NCI-H1694 (cell line): ENCODE data around the gene FASTK.

Source experiments
- DNase-seq: peaks from one replicate; lab custom pipeline; 2025; lab: John Stamatoyannopoulos, UW

The FASTK gene

DNA sequence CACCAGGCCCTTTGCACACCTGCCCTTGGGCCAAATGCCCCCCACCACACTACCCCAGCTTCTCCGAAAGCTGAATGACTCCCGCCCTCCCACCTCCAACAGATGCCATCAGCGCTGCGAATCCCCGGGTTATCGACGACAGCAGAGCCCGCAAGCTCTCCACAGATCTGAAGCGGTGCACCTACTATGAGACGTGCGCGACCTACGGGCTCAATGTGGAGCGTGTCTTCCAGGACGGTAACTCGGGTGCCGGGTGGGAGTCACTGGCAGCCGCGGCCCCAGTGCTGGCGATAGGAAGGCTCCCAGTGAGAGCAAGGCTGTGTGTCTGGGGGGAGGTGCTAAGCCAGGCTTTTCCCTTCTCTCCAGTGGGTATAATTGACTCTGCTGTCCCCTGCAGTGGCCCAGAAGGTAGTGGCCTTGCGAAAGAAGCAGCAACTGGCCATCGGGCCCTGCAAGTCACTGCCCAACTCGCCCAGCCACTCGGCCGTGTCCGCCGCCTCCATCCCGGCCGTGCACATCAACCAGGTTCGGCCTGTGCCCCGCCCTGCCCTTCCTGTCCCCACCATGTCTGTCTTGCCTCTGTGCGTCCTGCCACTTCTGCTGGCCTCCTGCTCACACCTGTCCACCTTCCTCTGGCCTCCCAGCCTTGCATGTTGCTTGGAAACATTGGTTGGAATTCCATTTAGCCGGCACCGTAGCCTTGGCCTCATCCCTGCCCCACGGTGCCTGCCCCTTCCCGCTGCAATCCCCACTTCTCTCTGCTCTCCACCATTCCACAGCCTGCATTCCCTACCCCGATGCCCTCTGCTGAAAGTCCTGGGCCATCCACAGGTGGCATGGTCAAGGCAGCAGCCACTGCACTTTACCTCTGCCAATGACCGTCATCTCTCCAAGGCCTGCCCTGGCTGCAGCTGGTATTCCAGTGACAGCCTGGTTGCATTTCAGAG, 37.8 kb upstream of the FASTK start:
- DNase-seq = no peak

DNA sequence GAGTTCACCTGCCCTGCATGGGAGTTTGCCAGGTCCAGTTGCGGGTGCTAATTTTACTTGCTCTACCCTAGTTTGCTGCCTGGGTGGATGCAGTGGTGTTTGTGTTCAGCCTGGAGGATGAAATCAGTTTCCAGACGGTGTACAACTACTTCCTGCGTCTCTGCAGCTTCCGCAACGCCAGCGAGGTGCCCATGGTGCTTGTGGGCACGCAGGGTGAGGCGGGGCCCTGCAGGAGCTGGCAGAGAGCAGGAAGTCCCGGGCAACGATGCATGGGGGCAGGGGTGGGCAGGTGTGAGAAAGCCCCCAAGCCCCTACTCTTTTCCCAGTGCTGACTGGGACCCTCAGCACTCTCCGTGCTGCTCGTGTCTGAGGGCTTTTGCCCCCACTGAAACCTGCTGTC, 37.0 kb upstream of the FASTK start:
- no peak for DNase-seq

DNA sequence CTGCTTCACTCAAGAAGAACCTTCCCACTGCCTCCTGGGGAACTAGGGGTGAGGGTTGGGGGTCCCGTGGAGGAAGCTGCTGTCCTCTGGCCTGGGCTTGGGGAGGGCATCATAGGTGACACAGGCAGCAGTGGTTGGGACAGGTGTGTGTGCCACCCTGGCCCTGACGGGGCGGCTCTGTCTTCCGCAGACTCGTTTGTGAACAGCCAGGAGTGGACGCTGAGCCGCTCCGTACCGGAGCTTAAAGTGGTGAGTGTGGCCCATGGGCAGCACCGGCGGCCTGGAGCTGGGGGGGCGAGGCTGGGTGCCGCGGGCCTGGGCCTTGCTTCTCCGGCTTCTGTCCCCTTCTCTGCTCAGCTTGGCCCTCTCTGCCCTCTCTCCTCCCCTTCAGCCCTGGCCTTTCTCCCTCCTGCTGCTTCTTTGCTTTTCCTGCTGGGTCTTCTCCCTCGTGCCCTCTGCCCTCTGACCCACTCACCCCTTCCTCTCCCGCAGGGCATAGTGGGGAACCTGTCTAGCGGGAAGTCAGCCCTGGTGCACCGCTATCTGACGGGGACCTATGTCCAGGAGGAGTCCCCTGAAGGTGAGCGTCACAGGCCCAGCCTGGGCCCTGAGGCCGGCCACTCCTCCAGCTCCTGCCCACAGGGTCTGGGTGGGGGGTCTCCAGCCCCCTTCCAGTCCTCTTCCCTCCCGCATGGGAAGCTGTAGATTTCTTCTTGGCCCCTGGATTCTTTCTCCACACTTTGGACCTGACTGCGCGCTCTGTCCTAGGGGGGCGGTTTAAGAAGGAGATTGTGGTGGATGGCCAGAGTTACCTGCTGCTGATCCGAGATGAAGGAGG, 36.2 kb upstream of the FASTK start:
- no peak for DNase-seq

DNA sequence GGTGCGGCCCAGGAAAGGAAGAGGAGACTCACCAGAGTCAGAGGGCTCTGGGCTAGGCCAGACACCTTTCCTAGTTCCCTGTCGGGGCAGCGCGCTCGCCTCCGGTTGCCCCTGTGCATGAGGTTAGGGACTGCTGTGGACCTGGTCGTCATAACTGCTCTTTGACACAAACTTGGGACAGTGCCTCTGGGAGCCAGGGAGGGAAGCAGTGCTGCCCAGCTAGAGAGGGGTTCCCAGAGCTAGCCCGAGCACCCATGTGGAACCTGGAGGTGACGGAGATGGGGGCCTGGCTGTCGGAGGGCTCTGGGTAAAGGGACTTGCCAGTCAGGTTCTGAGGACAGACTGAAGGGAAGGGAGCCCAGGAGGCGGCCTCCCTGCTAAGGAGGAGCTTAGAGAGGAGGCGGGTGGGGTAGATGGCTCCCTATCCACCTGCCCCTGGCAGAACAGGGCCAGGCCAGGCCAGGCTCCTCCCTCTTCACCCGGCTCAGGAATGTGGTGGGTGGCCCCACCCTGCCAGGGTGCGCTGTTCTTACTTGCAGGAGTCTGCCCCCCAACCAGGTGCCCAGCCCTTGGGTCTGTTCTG, 35.3 kb upstream of the FASTK start:
- no peak for DNase-seq

DNA sequence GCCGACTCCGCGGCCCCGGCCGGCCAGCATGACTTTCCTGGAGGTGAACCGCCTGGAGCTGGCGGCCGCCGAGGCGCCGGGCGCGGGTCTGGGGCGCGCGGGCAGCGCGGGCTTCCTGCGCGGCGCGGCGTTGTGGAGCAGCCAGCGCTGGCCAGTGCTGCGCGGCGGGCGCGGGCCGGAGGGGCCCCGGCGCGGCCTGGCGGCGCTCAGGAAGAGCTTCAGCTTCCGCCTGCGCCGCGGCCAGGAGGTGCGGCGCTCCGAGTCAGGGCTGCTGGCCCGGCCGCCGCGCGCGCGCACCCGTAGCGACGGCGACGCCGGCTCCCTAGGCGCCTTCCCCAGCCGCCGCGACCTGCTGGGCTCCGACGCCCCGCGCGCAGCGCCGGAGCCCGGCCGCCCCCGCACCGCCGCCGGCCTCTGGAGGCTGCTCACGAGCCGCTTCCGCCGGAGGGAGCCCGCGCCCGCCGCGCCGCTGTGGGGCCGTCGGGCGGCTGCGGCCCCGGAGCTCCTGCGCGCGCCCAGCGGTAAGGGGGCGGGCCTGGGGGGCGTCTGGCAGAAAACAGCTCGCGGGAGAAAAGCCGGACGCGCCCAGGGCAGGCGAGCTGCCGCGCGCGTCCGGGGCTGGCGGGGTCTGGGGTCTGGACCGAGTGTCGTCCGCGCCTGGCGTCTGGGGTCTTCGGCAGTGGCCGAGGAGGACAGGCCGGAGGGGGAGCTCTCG, 34.7 kb upstream of the FASTK start:
- no peak for DNase-seq

DNA sequence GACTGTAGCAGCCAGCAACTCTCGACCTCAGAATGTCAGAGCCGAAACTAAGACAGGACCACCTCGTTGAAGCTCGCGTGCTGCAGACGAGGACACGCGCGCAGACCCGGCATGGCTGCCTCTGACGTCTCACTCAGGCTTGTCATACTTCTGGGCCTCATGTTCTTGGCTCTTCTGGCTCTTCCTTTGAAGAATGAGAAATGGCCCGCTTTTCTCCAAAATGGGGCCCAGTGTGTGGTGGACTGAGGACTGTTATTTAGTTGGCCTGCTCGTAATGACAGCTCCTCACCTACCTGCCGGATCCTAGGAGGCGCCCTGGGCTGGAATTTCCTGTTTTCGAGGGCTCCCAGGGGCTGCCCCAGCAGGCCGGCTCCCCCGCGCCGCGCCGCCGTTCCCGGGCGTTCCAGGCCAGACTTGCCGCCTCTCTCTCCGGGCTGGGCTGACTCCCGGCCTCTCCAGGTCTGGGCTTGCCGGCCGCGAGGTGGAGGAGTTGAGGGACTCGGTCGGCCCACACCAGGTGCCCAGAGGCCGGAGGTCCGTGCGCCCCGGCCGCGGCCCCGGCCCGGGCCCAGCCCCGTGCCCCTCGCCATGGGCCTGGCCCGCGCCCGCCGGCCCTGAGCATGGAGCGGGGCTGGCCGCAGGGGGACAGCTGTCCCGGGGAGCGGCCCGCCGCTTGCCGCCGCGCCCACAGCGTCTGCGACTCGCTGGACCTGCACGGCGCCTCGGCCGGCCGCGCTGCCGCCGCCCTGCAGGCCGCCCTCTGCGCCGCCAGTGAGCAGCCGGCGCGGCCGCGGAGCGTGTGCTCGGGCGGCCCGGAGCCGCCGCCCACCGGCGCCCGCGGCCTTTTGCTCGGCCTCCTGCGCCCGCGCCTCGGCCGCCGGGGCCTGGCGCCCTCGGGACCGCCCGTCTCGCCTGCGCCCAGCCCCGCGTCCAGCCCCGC, 33.8 kb upstream of the FASTK start:
- DNase-seq = no peak

DNA sequence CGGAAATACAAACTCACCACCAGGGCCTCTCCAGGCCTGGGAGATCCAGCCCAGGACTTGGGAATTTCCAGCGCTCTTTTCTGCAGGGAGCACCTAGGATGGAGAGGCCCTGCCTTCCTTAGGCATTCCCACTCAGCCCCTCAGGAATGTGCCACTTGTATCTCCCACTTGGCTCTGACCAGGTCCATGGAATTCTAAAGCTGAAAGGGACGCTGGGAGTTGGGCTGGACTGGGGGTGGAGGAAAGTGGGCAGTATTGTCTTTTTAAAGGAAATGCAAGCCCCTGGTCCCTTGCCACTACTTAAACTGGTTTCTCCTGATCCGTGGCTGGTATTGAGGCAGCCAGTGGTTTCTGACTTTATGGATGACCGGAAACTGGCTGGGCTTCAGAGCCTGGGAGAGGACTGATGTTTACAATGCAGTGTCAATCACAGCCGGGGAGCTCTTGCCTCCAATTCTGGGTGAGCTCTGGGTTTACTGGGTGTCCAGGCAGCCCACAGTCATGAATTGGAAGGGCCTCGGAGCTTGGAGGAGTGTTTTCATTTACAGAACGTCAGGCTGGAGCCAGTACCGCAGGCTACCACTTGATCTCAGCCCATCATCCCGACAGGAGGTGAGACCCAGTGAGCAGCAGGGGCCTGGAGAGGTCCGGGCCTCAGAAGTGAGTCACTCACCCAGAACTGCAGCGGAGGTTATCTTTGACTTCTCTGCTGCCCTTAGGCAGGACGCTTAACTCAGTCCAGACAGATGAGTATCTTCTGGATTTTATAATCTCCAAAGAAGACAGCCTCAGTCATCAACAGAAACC, 32.9 kb upstream of the FASTK start:
- no peak for DNase-seq

DNA sequence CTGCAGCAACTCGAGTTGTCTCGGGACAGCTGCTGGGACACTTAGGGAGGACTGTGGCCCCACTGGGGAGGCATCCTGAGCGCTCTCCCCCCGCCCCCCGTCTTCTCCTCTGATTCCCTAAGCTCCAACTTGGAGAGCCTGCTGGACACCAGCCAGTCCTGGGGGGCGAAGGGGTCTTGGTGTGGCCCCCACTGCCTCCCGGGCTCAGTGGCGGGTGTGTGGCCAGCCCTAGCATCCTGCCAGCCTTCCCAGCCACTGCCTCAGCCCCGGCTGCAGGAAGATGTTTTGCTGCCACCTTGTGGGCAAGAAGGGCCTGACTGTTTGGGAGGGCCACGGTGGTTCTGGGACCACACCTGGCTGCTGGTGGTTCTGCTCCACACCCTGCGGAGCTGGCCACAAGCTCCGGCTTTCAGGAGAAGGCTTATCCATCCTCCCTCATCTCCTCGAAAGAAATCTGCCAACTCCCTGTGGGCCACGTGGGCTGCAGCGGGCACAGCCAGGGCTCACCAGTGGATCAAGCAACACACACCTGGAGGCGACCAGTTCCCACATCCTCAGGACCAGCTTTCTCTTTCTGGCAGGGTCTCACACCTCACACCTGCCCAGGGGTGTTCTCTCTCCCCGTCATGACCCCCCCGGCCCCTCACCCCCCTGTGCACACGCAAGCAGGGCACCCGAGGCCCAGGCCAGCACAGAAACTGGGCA, 30.5 kb upstream of the FASTK start:
- peak; percentile 27 for DNase-seq

DNA sequence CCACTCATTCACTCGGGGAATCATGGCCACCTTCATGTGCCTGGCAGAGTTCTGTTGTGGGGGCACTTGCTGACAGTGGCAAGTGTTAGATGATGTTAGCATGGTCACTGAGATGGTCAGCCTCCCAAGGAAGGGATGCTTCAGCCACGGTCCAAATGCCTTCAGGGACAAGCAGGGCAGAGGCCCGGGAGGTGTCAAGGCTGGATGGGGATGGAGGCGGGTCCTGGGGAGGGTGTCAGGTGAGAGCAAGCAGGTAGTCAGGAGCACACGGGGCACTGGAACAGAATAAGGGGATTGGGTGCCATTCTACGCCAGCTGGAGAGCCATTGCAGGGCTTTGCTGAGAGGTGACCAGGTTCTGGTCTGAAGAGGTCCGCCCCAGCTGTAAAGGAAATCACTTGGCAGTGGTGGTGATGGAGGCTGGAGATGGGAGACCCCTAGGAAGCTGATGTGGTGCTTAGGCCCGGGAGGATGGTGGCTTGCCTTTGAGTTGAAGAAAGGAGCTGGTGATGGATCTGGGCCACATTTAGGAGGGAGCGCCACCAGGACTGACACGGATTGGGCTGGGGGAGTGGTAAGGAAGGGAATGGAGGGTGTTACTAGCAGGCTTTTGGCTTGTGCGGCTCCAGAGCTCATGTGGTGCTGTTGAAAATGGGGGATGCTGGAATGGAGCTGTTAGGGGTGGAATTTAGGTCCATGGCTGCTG, 29.8 kb upstream of the FASTK start:
- no peak for DNase-seq

DNA sequence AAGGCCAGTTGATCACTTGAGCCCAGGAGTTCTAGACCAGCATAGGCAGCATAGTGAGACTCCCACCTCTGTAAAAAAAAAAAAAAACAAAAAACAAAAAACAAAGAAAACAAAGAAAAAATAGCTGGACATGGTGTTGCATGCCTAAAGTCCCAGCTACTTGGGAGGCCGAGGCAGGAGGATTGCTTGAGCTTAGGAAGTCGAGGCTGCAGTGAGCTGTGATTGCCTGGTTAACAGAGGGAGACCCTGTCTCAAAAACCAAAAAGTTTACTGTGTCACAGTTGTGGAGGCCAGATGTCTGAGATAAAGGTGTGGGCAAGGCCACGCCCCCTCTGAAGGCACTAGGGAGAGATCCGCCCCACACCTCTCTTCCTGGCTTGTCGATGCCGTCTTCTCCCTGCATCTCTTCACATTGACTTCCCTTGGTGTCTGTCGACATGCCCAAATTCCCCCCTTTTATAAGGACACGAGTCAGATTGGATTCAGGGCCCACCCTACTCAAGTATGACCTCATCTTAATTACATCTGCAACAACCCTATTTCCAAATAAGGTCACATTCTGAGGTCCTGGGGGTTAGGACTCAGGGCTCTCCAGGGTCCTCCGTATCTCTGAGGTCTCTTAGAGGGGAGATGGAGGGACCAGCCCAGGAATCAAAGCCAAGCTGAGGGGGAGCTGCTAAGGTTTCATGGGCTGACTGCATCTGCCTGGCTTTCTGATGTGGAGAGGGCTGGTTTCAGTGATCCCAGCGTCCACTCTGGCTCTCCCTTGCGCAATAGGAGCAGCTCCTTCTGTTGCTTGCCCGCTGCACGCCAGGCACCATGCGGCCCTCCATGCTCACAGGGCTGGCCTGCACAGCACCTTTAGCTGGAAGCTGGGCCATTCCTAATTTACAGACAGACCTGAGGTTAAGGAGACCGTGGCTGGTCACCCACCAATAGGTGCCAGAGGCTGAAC, 28.8 kb upstream of the FASTK start:
- no peak for DNase-seq

DNA sequence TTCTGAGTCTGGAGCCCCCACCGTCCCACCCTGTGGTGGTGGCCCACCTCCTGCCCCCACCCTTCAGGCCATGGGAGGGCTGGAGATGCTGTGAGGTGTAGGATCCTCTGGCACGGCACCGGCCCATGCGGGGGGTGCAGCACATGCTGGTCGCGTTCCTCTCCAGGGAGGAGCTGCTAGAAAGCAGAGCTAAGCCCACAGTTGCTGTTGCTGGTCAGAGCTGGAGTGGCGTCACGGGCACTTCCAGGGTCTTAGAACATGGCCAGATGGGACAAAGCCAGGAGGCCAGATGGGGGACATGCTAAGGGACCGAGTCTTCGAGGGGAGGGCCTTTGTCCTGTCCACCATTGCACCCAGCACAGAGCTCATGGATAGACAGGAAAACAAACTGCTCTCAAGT, 27.3 kb upstream of the FASTK start:
- no peak for DNase-seq

DNA sequence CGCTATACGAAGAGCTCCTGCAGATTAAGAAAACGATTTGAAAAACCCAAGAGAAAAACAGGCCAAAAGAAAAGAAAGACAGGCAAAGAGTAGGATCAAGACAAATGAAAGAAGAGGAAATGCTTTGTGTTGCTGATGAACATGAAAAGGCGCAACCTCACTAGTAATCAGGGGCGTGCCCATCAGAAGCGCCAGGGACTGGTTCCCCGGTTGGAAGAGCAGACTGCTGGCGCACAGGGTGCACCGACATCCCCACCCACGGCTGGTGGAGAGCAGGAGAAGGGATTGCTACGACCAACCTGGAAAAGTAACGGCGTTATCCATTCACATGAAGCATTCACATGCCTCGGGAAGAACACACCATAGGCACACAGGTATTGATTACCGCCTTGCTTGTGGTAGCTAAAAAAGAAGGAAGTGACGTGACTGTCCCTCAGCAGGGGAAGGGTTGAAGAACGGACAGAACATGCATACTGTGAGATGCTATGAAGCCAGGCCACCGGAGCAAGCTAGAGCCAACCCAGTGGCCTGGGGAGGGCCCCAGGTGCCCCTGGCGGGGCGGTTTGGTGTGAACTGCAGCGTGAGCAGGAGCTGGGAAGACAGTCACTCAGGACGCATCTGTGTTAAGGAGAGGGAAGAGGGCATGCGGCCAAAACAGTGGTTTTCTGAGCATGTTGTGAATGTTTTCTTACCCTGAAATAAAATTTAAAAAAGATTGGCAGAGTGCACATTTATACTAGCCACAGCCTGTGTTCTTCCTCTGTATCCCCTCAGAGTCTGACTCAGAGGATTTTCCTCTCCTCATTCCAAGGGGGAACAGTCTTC, 24.0 kb upstream of the FASTK start:
- no peak for DNase-seq

DNA sequence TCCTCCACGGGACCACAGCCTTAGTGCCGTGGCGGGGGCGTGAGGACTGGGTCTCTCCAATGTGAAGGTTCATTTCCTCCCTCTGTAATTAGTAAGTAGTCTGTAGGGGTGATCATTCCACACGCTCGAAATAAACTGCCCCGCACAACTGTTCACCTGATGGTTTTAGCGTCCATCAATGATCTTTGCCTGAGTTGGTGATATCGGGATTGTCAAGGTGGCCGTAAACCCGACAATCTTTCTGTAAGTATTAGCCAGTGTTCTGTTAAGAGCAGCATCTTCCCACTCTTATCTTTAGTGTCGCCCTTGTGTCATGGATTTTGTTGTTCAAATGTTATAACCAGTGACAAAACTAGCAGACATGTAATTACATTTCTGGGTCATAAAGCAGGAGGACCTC, 23.4 kb upstream of the FASTK start:
- DNase-seq = no peak

DNA sequence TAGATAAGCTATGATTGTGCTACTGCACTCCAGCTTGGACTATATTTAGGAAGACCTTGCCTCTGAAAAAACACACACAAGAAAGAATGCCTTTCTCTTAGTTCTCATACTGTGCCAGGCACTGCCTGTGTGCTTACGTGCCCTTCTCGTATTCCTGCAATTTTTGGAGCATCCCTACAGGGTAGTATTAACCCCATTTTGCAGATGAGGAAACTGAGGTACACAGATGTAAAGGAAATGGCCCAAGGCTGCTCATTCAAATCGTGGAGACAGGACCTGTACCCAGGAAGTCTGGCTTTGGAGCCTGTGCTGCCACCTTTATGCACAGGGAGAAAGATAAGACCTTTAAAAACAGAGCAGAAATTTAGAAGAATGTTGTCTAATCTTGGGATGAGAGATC, 22.4 kb upstream of the FASTK start:
- no peak for DNase-seq

DNA sequence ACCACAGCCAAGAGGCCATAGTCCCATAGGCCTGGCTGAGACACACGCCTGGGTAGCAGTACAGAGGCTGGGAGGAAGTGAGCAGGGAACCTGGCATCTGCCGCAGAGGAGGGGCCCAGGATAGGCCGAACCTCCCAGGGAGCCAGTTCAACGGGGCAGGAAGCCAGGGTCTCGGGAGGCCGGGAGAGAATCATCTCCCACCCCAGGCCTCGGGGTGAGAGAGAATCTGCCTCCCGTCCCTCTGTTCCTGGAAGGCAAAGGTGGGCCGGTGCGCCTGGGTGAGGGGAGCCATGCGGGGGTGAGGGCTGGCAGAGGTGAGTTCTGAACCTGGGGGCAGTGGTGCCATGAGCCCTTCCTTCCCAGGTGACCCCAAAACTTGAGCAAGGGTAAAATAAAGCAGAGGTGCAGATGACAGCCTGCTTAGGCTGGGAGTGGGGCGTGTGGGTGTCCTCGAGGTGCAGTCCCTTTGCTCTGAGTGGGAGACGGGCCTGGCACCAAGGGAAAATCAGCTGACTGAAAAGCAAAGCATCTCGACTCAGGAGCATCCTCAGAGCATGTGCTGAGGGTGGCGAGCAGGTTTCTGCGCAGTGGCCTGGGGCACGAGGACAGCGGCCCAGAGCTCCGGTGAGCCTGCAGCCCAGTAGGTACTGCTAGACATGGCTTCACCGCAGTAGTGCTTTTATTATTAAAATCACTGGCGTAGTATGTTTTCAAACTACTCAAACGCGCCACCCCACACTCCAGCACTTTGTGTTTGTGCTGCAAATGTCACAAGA, 21.2 kb upstream of the FASTK start:
- DNase-seq = no peak

DNA sequence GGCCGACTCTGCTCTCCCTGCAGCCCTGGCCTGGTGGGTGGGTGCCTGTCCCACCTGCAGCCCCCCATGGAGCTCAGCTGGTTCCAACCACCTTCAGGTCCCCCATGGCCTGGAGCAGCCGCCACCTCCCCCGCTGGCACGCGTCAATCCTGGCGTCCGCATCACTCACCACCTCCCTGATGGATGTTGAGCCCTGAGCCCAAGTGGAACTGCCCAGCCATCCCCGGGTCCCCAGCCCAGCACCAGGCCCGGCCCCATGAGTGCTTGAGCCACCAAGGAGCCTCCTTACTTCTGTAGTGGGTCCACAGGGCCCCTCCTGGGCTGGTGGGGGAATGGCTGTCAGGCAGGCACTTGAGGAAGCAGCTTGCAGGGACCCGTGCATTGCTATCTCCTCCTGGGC, 20.3 kb upstream of the FASTK start:
- DNase-seq = no peak
